GM18951 (cell line): ENCODE results near the gene ZNF525.
A peak's percentile ranks its signal among the peaks of the same experiment; 100 is the strongest.
"Not testable (repeated sequence)": the region's sequence is repeated elsewhere in the genome, so short reads cannot be mapped to it uniquely, and the experiment has no call there.

Source experiments
- POLR2A ChIP-seq: IDR thresholded peaks from 4 replicates; pipeline ENCODE4 v1.6.1; 2011; ENCODE audit warnings: mild to moderate bottlenecking; ENCODE audit not compliant: insufficient read length, insufficient read depth; ENCODE audit errors: extremely low read depth
- in situ Hi-C: fragments of 300-500 bp; cut with MboI; formaldehyde crosslinking; loops from one replicate; pipeline ENCODE4 v1.12.0; 2022; ENCODE audit warnings: low sequenced_read_pairs, mixed read lengths, inconsistent platforms; ENCODE audit not compliant: unreplicated experiment

Gene ZNF525

GRCh38 chr19:53388168-53388567 is 22.7 kb downstream of the ZNF525 start:
- in situ Hi-C loops: no loop called here
- no peak for TF ChIP-seq POLR2A

GRCh38 chr19:53388904-53389303 is 23.4 kb downstream of the ZNF525 start:
- TF ChIP-seq POLR2A: no peak
- in situ Hi-C loops: no loop called here

GRCh38 chr19:53389571-53389970 is 24.1 kb downstream of the ZNF525 start:
- TF ChIP-seq POLR2A: no peak
- in situ Hi-C loops: no loop called here

- in situ Hi-C loops: no loop called here
- TF ChIP-seq POLR2A: no peak
Measured at GRCh38 chr19:53389978-53390377, 24.5 kb downstream of the ZNF525 start.

GRCh38 chr19:53394522-53394973 is 29.0 kb downstream of the ZNF525 start:
- no peak for TF ChIP-seq POLR2A
- in situ Hi-C loops: no loop called here

- in situ Hi-C loops: no loop called here
- peak; percentile 81 for TF ChIP-seq POLR2A
Measured at GRCh38 chr19:53394974-53395839, 29.7 kb downstream of the ZNF525 start, which contains the start of gene ZNF765. TSS of gene ZNF765 (plus strand) at chr19:53395149. CDS start at chr19:53398016, 2,867 bp downstream.

- in situ Hi-C loops: not testable (repeated sequence)
Measured at GRCh38 chr19:53395840-53396524, 30.5 kb downstream of the ZNF525 start.

- in situ Hi-C loops: no loop called here
- TF ChIP-seq POLR2A: no peak
Measured at GRCh38 chr19:53396525-53396868, 31.0 kb downstream of the ZNF525 start.

GRCh38 chr19:53397918-53398317 is 32.4 kb downstream of the ZNF525 start:
- in situ Hi-C loops: not testable (repeated sequence)

- TF ChIP-seq POLR2A: no peak
- in situ Hi-C loops: no loop called here
Measured at GRCh38 chr19:53409505-53410204, 44.1 kb downstream of the ZNF525 start.

- in situ Hi-C loops: not testable (repeated sequence)
Measured at GRCh38 chr19:53420520-53421315, 55.2 kb downstream of the ZNF525 start.

GRCh38 chr19:53422551-53422950 is 57.0 kb downstream of the ZNF525 start:
- no peak for TF ChIP-seq POLR2A

GRCh38 chr19:53423074-53423473 is 57.6 kb downstream of the ZNF525 start:
- in situ Hi-C loops: not testable (repeated sequence)

More at GRCh38 chr19:53422551-53422950, 57.0 kb downstream of the ZNF525 start:
- in situ Hi-C loops: no loop called here

- in situ Hi-C loops: not testable (repeated sequence)
Measured at GRCh38 chr19:53423680-53424079, 58.2 kb downstream of the ZNF525 start.
